Fibroblast of the aortic adventitia (primary cell): ENCODE measurements around the gene TRIM67. TPM values are rescaled to one million over a fixed set of nuclear protein-coding genes. Genes with fewer than 3 reads are reported as not detected.
A peak's percentile ranks its signal among the peaks of the same experiment; 100 is the strongest.

Source experiments
- DNase-seq: peaks from one replicate; pipeline ENCODE4 v3.0.0-alpha.2; 2010; ENCODE audit warnings: low read depth
- H3K4me3 ChIP-seq: 2 replicates; pipeline ENCODE4 v1.5.1; 2011; ENCODE audit warnings: low read depth, mild to moderate bottlenecking, control low read depth, low read length, moderate library complexity
- CTCF ChIP-seq: IDR thresholded peaks from 2 replicates; pipeline ENCODE4 v1.5.1; 2011; ENCODE audit warnings: mild to moderate bottlenecking, low read length, control low read depth, inconsistent platforms; ENCODE audit not compliant: insufficient read depth
- total RNA-seq: library from RNA; depleted of rRNA; stranded (reverse); fragments of >200 nt; gene quantifications from 2 replicates; pipeline ENCODE4 v1.2.3, GENCODE V29; 2012; ENCODE audit warnings: low replicate concordance

Gene TRIM67
- not detected in 2 replicates for total RNA-seq

GRCh38 chr1:231161667-231162296 lies at the start of gene TRIM67:
TSS of gene TRIM67 (plus strand) at chr1:231162058. CDS start at chr1:231162970, 912 bp downstream.
- DNase-seq: no peak
- no peak for TF ChIP-seq CTCF
- H3K4me3 ChIP-seq: peak within 1 kb of the TSS; percentile 22

- no peak for TF ChIP-seq CTCF
- DNase-seq: no peak
- no peak overlapping the region for H3K4me3 ChIP-seq
These were observed 45.1 kb upstream of the TRIM67 start for GRCh38 chr1:231116738-231117137.

- no peak overlapping the region for H3K4me3 ChIP-seq
- TF ChIP-seq CTCF: no peak
- no peak for DNase-seq
These were observed 43.0 kb upstream of the TRIM67 start for GRCh38 chr1:231118704-231119453.

GRCh38 chr1:231121533-231121932 lies 40.3 kb upstream of the TRIM67 start:
- no peak overlapping the region for H3K4me3 ChIP-seq
- no peak for DNase-seq
- TF ChIP-seq CTCF: no peak

GRCh38 chr1:231122143-231122542 lies 39.7 kb upstream of the TRIM67 start:
- H3K4me3 ChIP-seq: no peak overlapping the region
- no peak for DNase-seq
- no peak for TF ChIP-seq CTCF

GRCh38 chr1:231124746-231125145 lies 37.1 kb upstream of the TRIM67 start:
- H3K4me3 ChIP-seq: no peak overlapping the region
- DNase-seq: no peak
- no peak for TF ChIP-seq CTCF
